ENCODE data around the gene PDZD8. TPM values are rescaled to one million over a fixed set of nuclear protein-coding genes. Genes with fewer than 3 reads are reported as not detected.
"Not testable (repeated sequence)": the region's sequence is repeated elsewhere in the genome, so short reads cannot be mapped to it uniquely, and the experiment has no call there.

Gene PDZD8
- total RNA-seq, 5 donors from 2014 or later (not counting 1 experiment from before 2014, with no cell fraction given): 12.8 to 20.8 (median 19.4) TPM

DNA sequence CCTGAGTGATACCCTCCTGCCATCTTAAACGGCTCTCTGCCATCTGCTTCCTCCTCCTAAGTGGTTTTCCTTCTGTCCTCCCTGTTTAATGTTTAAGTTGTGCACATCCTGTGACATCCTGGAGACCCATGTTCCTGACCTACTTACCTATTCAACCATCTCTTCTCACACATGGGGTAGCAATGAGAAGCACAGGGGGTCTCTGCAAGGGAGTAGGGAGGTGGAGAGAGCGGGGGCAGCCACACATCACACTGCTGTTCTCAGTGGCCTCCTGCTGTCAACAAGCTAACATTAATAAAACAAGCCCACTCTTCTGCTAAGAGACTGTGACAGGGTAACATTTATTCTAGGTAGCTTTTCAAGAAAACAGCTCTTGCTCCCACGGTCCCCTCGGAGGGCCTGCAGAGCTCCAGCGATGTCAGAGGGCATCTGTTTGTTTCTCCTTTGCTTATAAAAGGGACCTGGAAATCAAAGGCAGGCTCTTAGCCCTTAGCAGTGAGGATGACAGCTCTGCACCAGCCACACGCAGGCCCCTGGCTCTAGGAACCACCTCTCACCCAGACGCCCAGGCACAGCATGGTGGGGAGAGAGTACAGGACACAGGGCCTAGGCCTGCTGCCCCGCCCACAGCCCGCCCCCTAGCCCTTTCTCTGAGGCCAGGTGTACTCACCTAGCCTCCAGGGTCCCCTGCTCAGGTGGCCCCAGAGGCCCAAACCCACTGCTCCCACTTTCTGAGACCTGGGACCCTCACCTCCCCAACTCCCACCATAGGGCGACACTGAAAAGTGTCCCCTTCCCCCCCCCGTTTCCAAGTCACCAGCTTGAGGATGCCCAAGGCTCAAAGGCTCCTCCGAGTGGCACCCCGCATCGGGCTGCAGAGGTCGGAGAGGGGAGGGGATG is 135.3 kb downstream of the PDZD8 start:
- Histone ChIP-seq H3K27ac (ENCODE audit: low read length) (no peak overlapping the region), H3K4me1 (ENCODE audit: control insufficient read depth in 1 of 2, extremely low read depth in 1 of 2, insufficient read depth in 2 of 2, low read length in 2 of 2) (peaks cover 0 to 9% of the 10 kb centered on the region in 2 experiments), H3K9me3 (no peaks in the 10 kb centered on the region), H3K4me3 (ENCODE audit: control insufficient read depth in 1 of 2, extremely low read depth in 1 of 2, low read length in 1 of 2) (no peak overlapping the region), H3K27me3 (replicated peaks in 1 of 2; ENCODE audit: control insufficient read depth in 2 of 2, extremely low read depth in 1 of 2, insufficient read depth in 2 of 2, low read length in 1 of 2) (peaks cover 0 to 46% of the 10 kb centered on the region in 2 experiments), H3K36me3 (ENCODE audit: control insufficient read depth in 2 of 2, extremely low read depth in 1 of 2, insufficient read depth in 1 of 2, low read length in 1 of 2) (no peaks in the 10 kb centered on the region)
- Mint-ChIP-seq H3K4me3 (peak overlapping the region in 1 of 3 donors; percentile 2), H3K27me3 (peaks cover 37 to 53% of the 10 kb centered on the region in 2 donors), H3K4me1 (peaks cover 4 to 13% (median 5%) of the 10 kb centered on the region in 3 donors), H3K36me3 (no peaks in the 10 kb centered on the region), H3K27ac (no peak overlapping the region), H3K9me3 (peaks cover 0 to 4% (median 0%) of the 10 kb centered on the region in 3 donors)
- CTCF ChIA-PET: interaction anchor here in 1 of 2 donors (0.6 kb wide), 1 partner anchor 28 kb away, joined by 3 read pairs; no protein-coding TSS in a partner anchor
- no peak for ATAC-seq (replicated peaks in 1 of 4)
- POLR2A ChIA-PET: interaction anchor here in 1 of 2 donors (0.6 kb wide), 1 partner anchor 433 kb away, joined by 3 read pairs; no protein-coding TSS in a partner anchor
- DNase-seq: no peak
- WGBS (ENCODE audit: insufficient coverage): 79% methylated on average over 10 of the region's 15 CpGs

DNA sequence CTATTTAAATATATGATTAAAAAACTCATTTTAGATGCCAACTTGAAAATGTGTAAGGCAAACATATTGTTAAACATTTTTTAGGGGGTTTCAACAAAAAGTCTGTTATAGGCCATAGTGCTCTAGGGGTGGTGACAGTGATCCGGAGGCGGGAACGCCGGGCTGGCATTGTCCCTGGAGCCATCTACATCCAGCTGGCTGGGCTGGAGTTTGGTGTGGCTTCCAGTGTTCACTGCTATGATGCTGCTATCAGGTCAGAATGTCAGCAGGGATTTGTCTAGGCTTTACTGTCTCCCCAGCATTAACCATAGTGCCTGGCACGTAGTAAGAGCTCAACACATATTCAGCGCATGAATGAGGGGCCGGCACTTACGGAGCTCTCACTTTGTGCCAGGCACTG is 136.2 kb downstream of the PDZD8 start:
- H3K4me1 ChIP-seq (ENCODE audit: control insufficient read depth in 1 of 2, extremely low read depth in 1 of 2, insufficient read depth in 2 of 2, low read length in 2 of 2): peaks cover 0 to 6% of the 10 kb centered on the region in 2 experiments
- Mint-ChIP-seq H3K36me3 (no peaks in the 10 kb centered on the region), H3K27me3 (peaks cover 32 to 45% of the 10 kb centered on the region in 2 donors), H3K27ac (no peak overlapping the region), H3K4me1 (peaks cover 4 to 13% (median 5%) of the 10 kb centered on the region in 3 donors), H3K9me3 (peaks cover 0 to 4% (median 0%) of the 10 kb centered on the region in 3 donors), H3K4me3 (no peak overlapping the region)
- peaks cover 0 to 43% of the 10 kb centered on the region in 2 experiments for H3K27me3 ChIP-seq (replicated peaks in 1 of 2; ENCODE audit: control insufficient read depth in 2 of 2, extremely low read depth in 1 of 2, insufficient read depth in 2 of 2, low read length in 1 of 2)
- H3K27ac ChIP-seq (ENCODE audit: low read length): no peak overlapping the region
- ChIA-PET POLR2A (no interaction called here), CTCF (interaction anchor here in 1 of 2 donors (0.9 kb wide), 1 partner anchor 31 kb away, joined by 5 read pairs; no protein-coding TSS in a partner anchor)
- no peaks in the 10 kb centered on the region for H3K9me3 ChIP-seq
- H3K4me3 ChIP-seq (ENCODE audit: control insufficient read depth in 1 of 2, extremely low read depth in 1 of 2, low read length in 1 of 2): no peak overlapping the region
- no peaks in the 10 kb centered on the region for H3K36me3 ChIP-seq (ENCODE audit: control insufficient read depth in 2 of 2, extremely low read depth in 1 of 2, insufficient read depth in 1 of 2, low read length in 1 of 2)
- 98% methylated on average over 8 of the region's 8 CpGs for WGBS (ENCODE audit: insufficient coverage)
- ATAC-seq (replicated peaks in 1 of 4) (no peak), DNase-seq (no peak)

- ChIA-PET POLR2A (no interaction called here), CTCF (no interaction called here)
- Mint-ChIP-seq H3K4me1 (peaks cover 4 to 13% (median 5%) of the 10 kb centered on the region in 3 donors), H3K36me3 (no peaks in the 10 kb centered on the region), H3K27me3 (peaks cover 25 to 35% of the 10 kb centered on the region in 2 donors), H3K4me3 (no peak overlapping the region), H3K9me3 (peaks cover 0 to 4% (median 0%) of the 10 kb centered on the region in 3 donors), H3K27ac (no peak overlapping the region)
- H3K4me3 ChIP-seq (ENCODE audit: control insufficient read depth in 1 of 2, extremely low read depth in 1 of 2, low read length in 1 of 2): no peak overlapping the region
- 86% methylated on average over 1 of the region's 5 CpGs for WGBS (ENCODE audit: insufficient coverage)
- H3K27ac ChIP-seq (ENCODE audit: low read length): no peak overlapping the region
- ATAC-seq (replicated peaks in 1 of 4) (no peak), DNase-seq (peak in 1 of 35 experiments; percentile 12)
- H3K36me3 ChIP-seq (ENCODE audit: control insufficient read depth in 2 of 2, extremely low read depth in 1 of 2, insufficient read depth in 1 of 2, low read length in 1 of 2): no peaks in the 10 kb centered on the region
- H3K9me3 ChIP-seq: no peaks in the 10 kb centered on the region
- peaks cover 0 to 4% of the 10 kb centered on the region in 2 experiments for H3K4me1 ChIP-seq (ENCODE audit: control insufficient read depth in 1 of 2, extremely low read depth in 1 of 2, insufficient read depth in 2 of 2, low read length in 2 of 2)
- H3K27me3 ChIP-seq (replicated peaks in 1 of 2; ENCODE audit: control insufficient read depth in 2 of 2, extremely low read depth in 1 of 2, insufficient read depth in 2 of 2, low read length in 1 of 2): peaks cover 0 to 36% of the 10 kb centered on the region in 2 experiments
Measured at GRCh38 chr10:117237401-117237991, 137.7 kb downstream of the PDZD8 start.

GRCh38 chr10:117230107-117230506 is 145.1 kb downstream of the PDZD8 start:
- ATAC-seq (replicated peaks in 1 of 4); H3K4me1 ChIP-seq (ENCODE audit: control insufficient read depth in 1 of 2, extremely low read depth in 1 of 2, insufficient read depth in 2 of 2, low read length in 2 of 2); H3K27ac Mint-ChIP-seq; POLR2A ChIA-PET; H3K36me3 Mint-ChIP-seq; DNase-seq; H3K27ac ChIP-seq (ENCODE audit: low read length); H3K36me3 ChIP-seq (ENCODE audit: control insufficient read depth in 2 of 2, extremely low read depth in 1 of 2, insufficient read depth in 1 of 2, low read length in 1 of 2); H3K9me3 Mint-ChIP-seq; H3K4me3 ChIP-seq (ENCODE audit: control insufficient read depth in 1 of 2, extremely low read depth in 1 of 2, low read length in 1 of 2); H3K4me1 Mint-ChIP-seq; H3K9me3 ChIP-seq; H3K4me3 Mint-ChIP-seq: not testable (repeated sequence)
- CTCF ChIA-PET: interaction anchor here in 1 of 2 donors (0.7 kb wide), 1 partner anchor 34 kb away, joined by 3 read pairs; no protein-coding TSS in a partner anchor
- peaks cover 0 to 28% of the 10 kb centered on the region in 2 experiments for H3K27me3 ChIP-seq (replicated peaks in 1 of 2; ENCODE audit: control insufficient read depth in 2 of 2, extremely low read depth in 1 of 2, insufficient read depth in 2 of 2, low read length in 1 of 2)
- H3K27me3 Mint-ChIP-seq: peaks cover 53 to 62% of the 10 kb centered on the region in 2 donors
- WGBS (ENCODE audit: insufficient coverage): 100% methylated on average over 1 of the region's 4 CpGs

DNA sequence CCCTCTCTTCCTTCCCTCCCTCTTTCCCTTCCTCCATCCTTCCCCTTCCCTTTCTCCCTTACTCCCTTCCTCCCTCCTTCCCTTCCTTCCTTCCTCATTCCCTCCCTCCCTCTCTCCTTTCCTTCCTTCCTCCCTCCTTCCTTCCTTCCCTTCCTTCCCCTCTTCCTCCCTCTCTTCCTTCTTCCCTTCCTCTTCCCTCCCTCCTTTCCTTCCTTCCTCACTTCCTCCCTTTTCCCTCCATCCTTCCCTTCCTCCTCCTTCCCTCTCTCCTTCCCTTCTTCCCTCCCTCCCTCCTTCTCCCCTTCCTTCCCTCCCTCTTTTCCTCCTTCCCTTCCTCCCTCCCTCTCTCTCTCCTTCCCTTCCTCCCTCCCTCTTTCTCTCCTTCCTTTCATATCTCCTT is 147.0 kb downstream of the PDZD8 start:
- POLR2A ChIA-PET: no interaction called here
- no peaks in the 10 kb centered on the region for H3K36me3 Mint-ChIP-seq
- ATAC-seq (replicated peaks in 1 of 4) (no peak), DNase-seq (no peak)
- no peaks in the 10 kb centered on the region for H3K9me3 ChIP-seq
- H3K4me1 Mint-ChIP-seq: no peaks in the 10 kb centered on the region
- H3K4me3 ChIP-seq (ENCODE audit: control insufficient read depth in 1 of 2, extremely low read depth in 1 of 2, low read length in 1 of 2): no peak overlapping the region
- peaks cover 55 to 62% of the 10 kb centered on the region in 2 donors for H3K27me3 Mint-ChIP-seq
- H3K27ac ChIP-seq (ENCODE audit: low read length): no peak overlapping the region
- CTCF ChIA-PET: no interaction called here
- peaks cover 0 to 36% of the 10 kb centered on the region in 2 experiments for H3K27me3 ChIP-seq (replicated peaks in 1 of 2; ENCODE audit: control insufficient read depth in 2 of 2, extremely low read depth in 1 of 2, insufficient read depth in 2 of 2, low read length in 1 of 2)
- no peak overlapping the region for H3K27ac Mint-ChIP-seq
- no peak overlapping the region for H3K4me3 Mint-ChIP-seq
- no peaks in the 10 kb centered on the region for H3K36me3 ChIP-seq (ENCODE audit: control insufficient read depth in 2 of 2, extremely low read depth in 1 of 2, insufficient read depth in 1 of 2, low read length in 1 of 2)
- H3K9me3 Mint-ChIP-seq: peaks cover 0 to 4% (median 0%) of the 10 kb centered on the region in 3 donors
- no peaks in the 10 kb centered on the region for H3K4me1 ChIP-seq (ENCODE audit: control insufficient read depth in 1 of 2, extremely low read depth in 1 of 2, insufficient read depth in 2 of 2, low read length in 2 of 2)

All from T-cell (primary cell).